Neural crest cell (in vitro differentiated cells): ENCODE data around the gene ACTR1B. TPM values are rescaled to one million over a fixed set of nuclear protein-coding genes. Genes with fewer than 3 reads are reported as not detected.

ENCODE experiments used
- DNase-seq: peaks from one replicate; pipeline ENCODE4 v3.0.0; 2021; ENCODE audit warnings: low read depth, mixed read lengths, low spot score
- H3K27ac Mint-ChIP-seq: one replicate; pipeline ENCODE4 v1.8.0; 2021; ENCODE audit warnings: mild to moderate bottlenecking, mixed read lengths; ENCODE audit not compliant: unreplicated experiment
- H3K27me3 Mint-ChIP-seq: 2 replicates; pipeline ENCODE4 v1.8.0; 2021; ENCODE audit warnings: low read depth, mild to moderate bottlenecking, mixed read lengths
- H3K36me3 Mint-ChIP-seq: 2 replicates; pipeline ENCODE4 v1.8.0; 2021; ENCODE audit warnings: low read depth, mild to moderate bottlenecking, mixed read lengths
- H3K4me1 Mint-ChIP-seq: 2 replicates; pipeline ENCODE4 v1.8.0; 2021; ENCODE audit warnings: mixed read lengths
- H3K4me3 Mint-ChIP-seq: one replicate; pipeline ENCODE4 v1.8.0; 2021; ENCODE audit warnings: mild to moderate bottlenecking, mixed read lengths
- H3K9me3 Mint-ChIP-seq: 2 replicates; pipeline ENCODE4 v1.8.0; 2021; ENCODE audit warnings: mixed read lengths
- CTCF ChIP-seq: fragments of 200-600 bp; sonication (generic); conservative IDR thresholded peaks from 2 replicates; pipeline ENCODE4 v1.5.0; 2021; ENCODE audit warnings: antibody characterized with exemption, mild to moderate bottlenecking
- total RNA-seq: library from RNA; stranded (reverse); gene quantifications from 2 replicates; pipeline ENCODE4 v1.2.1, GENCODE V29; 2021

ACTR1B gene
- total RNA-seq, 1 donor from 2014 or later, result 62.6 TPM

- Mint-ChIP-seq H3K36me3 (peaks cover 31% of the 10 kb centered on the region), H3K27ac (no peak overlapping the region), H3K4me3 (no peak overlapping the region), H3K9me3 (peaks cover 9% of the 10 kb centered on the region), H3K4me1 (no peaks in the 10 kb centered on the region), H3K27me3 (no peaks in the 10 kb centered on the region)
- no peak for TF ChIP-seq CTCF
- no peak for DNase-seq
Measured at GRCh38 chr2:97653473-97653872, 10.4 kb downstream of the ACTR1B start.

GRCh38 chr2:97651114-97651513, 12.7 kb downstream of the ACTR1B start:
- Mint-ChIP-seq H3K4me3 (peak overlapping the region; percentile 7), H3K27me3 (no peaks in the 10 kb centered on the region), H3K4me1 (peaks cover 9% of the 10 kb centered on the region), H3K9me3 (peaks cover 9% of the 10 kb centered on the region), H3K27ac (no peak overlapping the region), H3K36me3 (peaks cover 26% of the 10 kb centered on the region)
- TF ChIP-seq CTCF, result no peak
- no peak for DNase-seq

- DNase-seq, result no peak
- no peak for TF ChIP-seq CTCF
- no peaks in the 10 kb centered on the region for H3K9me3 Mint-ChIP-seq
- H3K27me3 Mint-ChIP-seq, result no peaks in the 10 kb centered on the region
- peak overlapping the region; percentile 94 for H3K4me3 Mint-ChIP-seq
- H3K27ac Mint-ChIP-seq, result no peak overlapping the region
- peaks cover 4% of the 10 kb centered on the region for H3K36me3 Mint-ChIP-seq
- H3K4me1 Mint-ChIP-seq, result peaks cover 18% of the 10 kb centered on the region
Measured at GRCh38 chr2:97646977-97647376, 16.9 kb downstream of the ACTR1B start.

GRCh38 chr2:97645695-97646629, 17.9 kb downstream of the ACTR1B start, which contains the start of gene COX5B:
Gene COX5B (plus strand): TSS chr2:97646062. CDS start chr2:97646087, 25 bp downstream.
- H3K27me3 Mint-ChIP-seq, result no peaks in the 10 kb centered on the region
- peak within 1 kb of the TSS; percentile 99 for H3K27ac Mint-ChIP-seq
- peaks cover 4% of the 10 kb centered on the region for H3K36me3 Mint-ChIP-seq
- no peaks in the 10 kb centered on the region for H3K9me3 Mint-ChIP-seq
- peak within 1 kb of the TSS; percentile 94 for H3K4me3 Mint-ChIP-seq
- TF ChIP-seq CTCF, result no peak
- peaks cover 18% of the 10 kb centered on the region for H3K4me1 Mint-ChIP-seq
- peak; percentile 97 for DNase-seq

- no peaks in the 10 kb centered on the region for H3K9me3 Mint-ChIP-seq
Measured at GRCh38 chr2:97645112-97645694, 18.6 kb downstream of the ACTR1B start.

More at GRCh38 chr2:97645112-97645694, 18.6 kb downstream of the ACTR1B start:
- peak; percentile 18 for DNase-seq
- no peak for TF ChIP-seq CTCF
- Mint-ChIP-seq H3K27me3 (no peaks in the 10 kb centered on the region), H3K36me3 (peaks cover 4% of the 10 kb centered on the region), H3K27ac (peak overlapping the region; percentile 99), H3K4me1 (peaks cover 18% of the 10 kb centered on the region), H3K4me3 (peak overlapping the region; percentile 94)
